ENCODE results near the gene NT5C3B. TPM values are rescaled to one million over a fixed set of nuclear protein-coding genes. Genes with fewer than 3 reads are reported as not detected.

NT5C3B gene
- total RNA-seq, 2 donors from 2014 or later = 62.1 to 69.7 TPM

DNA sequence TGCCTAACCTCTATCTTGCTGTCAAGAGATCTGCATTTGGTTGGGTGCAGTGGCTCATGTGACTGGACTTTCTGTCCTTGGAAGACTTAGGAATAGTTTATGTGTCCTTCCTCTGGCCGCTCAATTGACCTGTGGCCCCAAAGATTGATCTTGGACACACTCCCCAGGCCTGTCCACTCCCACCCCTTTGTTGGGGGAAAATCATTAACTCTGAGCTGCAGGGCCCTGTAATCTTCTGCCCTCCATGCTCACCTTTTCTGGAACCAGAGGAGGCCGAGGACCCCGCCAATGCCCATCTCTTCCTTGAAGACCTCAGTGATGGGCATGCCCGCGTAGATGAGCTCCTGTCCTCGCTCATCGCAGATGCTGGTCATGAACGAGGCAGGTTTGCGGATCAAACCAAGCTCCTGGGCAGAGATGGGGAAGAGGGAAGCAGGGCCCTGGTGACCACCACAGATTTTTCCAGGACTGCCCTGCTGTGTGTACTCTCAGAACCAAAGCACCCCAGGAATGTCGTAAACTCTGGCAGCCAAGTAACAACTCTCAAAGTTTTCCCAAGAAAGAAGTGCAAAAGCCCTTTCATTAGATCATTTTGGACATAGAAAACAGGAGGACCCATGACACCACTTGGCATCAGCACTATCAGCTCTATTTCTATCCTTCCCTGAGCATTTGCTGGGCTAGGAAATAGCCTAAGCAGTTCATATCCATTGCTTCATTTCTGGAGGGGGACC, 37.7 kb upstream of the NT5C3B start:
- peaks cover 55% of the 10 kb centered on the region for H3K36me3 ChIP-seq
- DNase-seq (ENCODE audit: low spot score) (no peak), ATAC-seq (ENCODE audit: insufficient number of reproducible peaks, low FRiP score, low read depth) (no peak)
- H3K4me1 ChIP-seq (ENCODE audit: control insufficient read depth in 1 of 2, low read depth in 2 of 2) = no peaks in the 10 kb centered on the region
- H3K4me3 ChIP-seq = no peak overlapping the region
- no peaks in the 10 kb centered on the region for H3K27me3 ChIP-seq (replicated peaks; ENCODE audit: insufficient read depth)
- TF ChIP-seq, protein P1, sequence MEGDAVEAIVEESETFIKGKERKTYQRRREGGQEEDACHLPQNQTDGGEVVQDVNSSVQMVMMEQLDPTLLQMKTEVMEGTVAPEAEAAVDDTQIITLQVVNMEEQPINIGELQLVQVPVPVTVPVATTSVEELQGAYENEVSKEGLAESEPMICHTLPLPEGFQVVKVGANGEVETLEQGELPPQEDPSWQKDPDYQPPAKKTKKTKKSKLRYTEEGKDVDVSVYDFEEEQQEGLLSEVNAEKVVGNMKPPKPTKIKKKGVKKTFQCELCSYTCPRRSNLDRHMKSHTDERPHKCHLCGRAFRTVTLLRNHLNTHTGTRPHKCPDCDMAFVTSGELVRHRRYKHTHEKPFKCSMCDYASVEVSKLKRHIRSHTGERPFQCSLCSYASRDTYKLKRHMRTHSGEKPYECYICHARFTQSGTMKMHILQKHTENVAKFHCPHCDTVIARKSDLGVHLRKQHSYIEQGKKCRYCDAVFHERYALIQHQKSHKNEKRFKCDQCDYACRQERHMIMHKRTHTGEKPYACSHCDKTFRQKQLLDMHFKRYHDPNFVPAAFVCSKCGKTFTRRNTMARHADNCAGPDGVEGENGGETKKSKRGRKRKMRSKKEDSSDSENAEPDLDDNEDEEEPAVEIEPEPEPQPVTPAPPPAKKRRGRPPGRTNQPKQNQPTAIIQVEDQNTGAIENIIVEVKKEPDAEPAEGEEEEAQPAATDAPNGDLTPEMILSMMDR (IDR thresholded peaks at IDR 0.05) = no peak
- H3K9me3 ChIP-seq = no peaks in the 10 kb centered on the region
- H3K27ac ChIP-seq = no peak overlapping the region

DNA sequence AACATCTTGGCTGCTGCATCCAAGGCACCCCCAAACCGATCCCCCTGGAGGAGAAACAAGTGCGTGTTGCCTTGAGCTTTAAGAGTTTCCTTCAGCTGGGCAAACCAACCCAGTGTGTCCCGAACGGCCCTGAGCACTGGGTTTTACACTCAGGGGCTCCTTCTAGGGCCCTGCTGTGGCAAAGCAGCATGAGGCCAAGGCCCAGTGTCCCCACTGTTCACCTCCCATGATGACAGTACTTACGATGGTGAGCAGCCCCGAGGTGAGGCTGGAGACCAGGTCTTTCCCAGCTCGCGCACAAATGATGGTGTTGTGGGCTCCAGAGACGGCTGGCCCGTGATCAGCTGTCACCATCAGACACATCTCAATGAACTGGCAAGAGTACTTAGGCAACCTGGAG, 35.8 kb upstream of the NT5C3B start:
- H3K9me3 ChIP-seq = no peaks in the 10 kb centered on the region
- no peak overlapping the region for H3K27ac ChIP-seq
- ATAC-seq (ENCODE audit: insufficient number of reproducible peaks, low FRiP score, low read depth) = no peak
- H3K4me3 ChIP-seq = no peak overlapping the region
- peaks cover 41% of the 10 kb centered on the region for H3K36me3 ChIP-seq
- no peaks in the 10 kb centered on the region for H3K4me1 ChIP-seq (ENCODE audit: control insufficient read depth in 1 of 2, low read depth in 2 of 2)
- no peaks in the 10 kb centered on the region for H3K27me3 ChIP-seq (replicated peaks; ENCODE audit: insufficient read depth)
- TF ChIP-seq, protein P1 (IDR thresholded peaks at IDR 0.05) = no peak
- DNase-seq (ENCODE audit: low spot score) = no peak

DNA sequence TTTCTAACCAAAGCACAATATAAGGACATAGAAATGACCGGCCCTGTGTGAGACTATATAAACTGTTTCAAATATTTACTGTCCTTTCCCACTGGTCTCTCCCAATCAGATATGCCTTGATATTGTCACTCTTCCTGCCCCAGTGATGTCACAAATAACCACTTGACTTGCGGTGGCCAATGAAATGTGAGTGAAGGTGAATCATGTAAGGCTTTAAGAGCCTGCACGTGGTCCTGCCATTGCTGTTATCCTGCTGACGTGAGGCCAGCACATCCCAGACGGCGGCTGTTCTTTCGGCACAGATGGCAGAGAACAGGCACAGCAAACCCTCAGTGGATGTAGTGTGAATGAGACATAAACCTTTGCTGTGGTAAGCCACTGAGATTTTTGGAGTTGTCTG, 34.6 kb upstream of the NT5C3B start:
- DNase-seq (ENCODE audit: low spot score) (no peak), ATAC-seq (ENCODE audit: insufficient number of reproducible peaks, low FRiP score, low read depth) (no peak)
- Histone ChIP-seq H3K4me3 (no peak overlapping the region), H3K36me3 (peaks cover 41% of the 10 kb centered on the region), H3K4me1 (ENCODE audit: control insufficient read depth in 1 of 2, low read depth in 2 of 2) (peaks cover 0 to 5% of the 10 kb centered on the region in 2 donors), H3K27ac (no peak overlapping the region), H3K27me3 (replicated peaks; ENCODE audit: insufficient read depth) (no peaks in the 10 kb centered on the region), H3K9me3 (no peaks in the 10 kb centered on the region)
- TF ChIP-seq, protein P1 (IDR thresholded peaks at IDR 0.05) = no peak

DNA sequence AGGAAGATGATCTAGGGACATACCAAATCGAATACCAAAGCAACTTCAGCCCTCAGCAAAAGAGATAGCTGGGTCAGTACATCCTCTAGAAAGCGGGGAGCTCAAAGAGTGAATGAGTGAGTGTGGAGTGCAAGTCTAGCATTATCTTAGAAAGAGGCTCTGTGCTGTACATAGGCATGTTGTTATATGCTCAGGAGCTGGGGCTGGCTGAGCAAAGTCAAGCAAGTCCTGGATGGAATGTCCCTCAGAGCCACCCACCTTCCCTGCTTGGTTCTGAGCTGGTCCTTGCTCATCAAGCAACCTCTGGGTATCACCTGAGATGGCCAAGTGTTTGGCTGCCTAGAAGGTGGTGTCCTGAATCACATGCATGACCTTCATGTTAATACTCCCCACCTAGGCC, 34.1 kb upstream of the NT5C3B start:
- Histone ChIP-seq H3K27ac (no peak overlapping the region), H3K4me3 (no peak overlapping the region), H3K36me3 (peaks cover 41% of the 10 kb centered on the region), H3K4me1 (ENCODE audit: control insufficient read depth in 1 of 2, low read depth in 2 of 2) (peaks cover 0 to 7% of the 10 kb centered on the region in 2 donors), H3K27me3 (replicated peaks; ENCODE audit: insufficient read depth) (no peaks in the 10 kb centered on the region), H3K9me3 (no peaks in the 10 kb centered on the region)
- TF ChIP-seq, protein P1 (IDR thresholded peaks at IDR 0.05) = no peak
- no peak for ATAC-seq (ENCODE audit: insufficient number of reproducible peaks, low FRiP score, low read depth)
- DNase-seq (ENCODE audit: low spot score) = no peak

DNA sequence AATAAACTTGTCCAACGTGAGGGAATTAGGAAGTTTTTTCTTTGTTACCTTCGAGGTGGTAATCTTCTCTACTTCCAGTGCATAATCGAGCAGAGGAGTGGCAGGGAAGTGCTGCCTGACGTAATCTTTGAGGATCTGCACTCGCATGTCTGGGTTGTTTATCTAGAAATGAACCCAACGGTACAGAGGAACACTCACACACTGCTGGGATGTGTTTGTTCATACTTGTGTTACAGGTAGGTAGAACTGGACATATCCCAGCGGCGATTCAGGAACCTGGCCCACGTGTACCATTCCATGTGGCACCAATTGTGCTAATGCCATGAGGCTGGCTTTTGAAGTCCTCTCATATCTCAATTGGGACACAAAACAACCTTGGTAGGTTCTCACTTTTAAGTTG, 33.4 kb upstream of the NT5C3B start:
- no peak overlapping the region for H3K27ac ChIP-seq
- no peaks in the 10 kb centered on the region for H3K9me3 ChIP-seq
- H3K4me1 ChIP-seq (ENCODE audit: control insufficient read depth in 1 of 2, low read depth in 2 of 2) = peaks cover 0 to 7% of the 10 kb centered on the region in 2 donors
- no peaks in the 10 kb centered on the region for H3K27me3 ChIP-seq (replicated peaks; ENCODE audit: insufficient read depth)
- DNase-seq (ENCODE audit: low spot score) (no peak), ATAC-seq (ENCODE audit: insufficient number of reproducible peaks, low FRiP score, low read depth) (no peak)
- peaks cover 41% of the 10 kb centered on the region for H3K36me3 ChIP-seq
- H3K4me3 ChIP-seq = no peak overlapping the region
- TF ChIP-seq, protein P1 (IDR thresholded peaks at IDR 0.05) = no peak
